ENCODE measurements around the gene CLCA4.
A peak's percentile ranks its signal among the peaks of the same experiment; 100 is the strongest.

DNA sequence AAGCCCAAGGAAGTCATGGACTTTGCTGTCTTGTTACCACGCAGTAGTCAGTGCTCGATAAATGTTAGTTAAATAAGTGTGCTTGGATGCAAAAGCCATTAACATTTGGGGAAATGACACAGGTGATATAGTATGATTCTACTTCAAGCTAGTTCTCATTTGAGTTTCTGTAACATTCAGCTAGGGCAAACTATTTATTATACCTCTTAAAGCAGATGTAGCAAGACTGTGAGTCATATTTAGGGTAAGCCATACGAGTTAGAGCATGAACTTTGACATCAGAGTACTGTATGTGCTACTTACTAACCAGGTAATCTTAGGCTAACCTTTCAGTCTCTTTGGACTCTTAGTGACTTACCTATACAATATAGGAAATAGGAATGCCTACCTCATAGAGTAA, 21.0 kb downstream of the CLCA4 start:
- no peak for TF ChIP-seq POLR2A (IDR thresholded peaks at IDR 0.05)
- TF ChIP-seq, protein P1, sequence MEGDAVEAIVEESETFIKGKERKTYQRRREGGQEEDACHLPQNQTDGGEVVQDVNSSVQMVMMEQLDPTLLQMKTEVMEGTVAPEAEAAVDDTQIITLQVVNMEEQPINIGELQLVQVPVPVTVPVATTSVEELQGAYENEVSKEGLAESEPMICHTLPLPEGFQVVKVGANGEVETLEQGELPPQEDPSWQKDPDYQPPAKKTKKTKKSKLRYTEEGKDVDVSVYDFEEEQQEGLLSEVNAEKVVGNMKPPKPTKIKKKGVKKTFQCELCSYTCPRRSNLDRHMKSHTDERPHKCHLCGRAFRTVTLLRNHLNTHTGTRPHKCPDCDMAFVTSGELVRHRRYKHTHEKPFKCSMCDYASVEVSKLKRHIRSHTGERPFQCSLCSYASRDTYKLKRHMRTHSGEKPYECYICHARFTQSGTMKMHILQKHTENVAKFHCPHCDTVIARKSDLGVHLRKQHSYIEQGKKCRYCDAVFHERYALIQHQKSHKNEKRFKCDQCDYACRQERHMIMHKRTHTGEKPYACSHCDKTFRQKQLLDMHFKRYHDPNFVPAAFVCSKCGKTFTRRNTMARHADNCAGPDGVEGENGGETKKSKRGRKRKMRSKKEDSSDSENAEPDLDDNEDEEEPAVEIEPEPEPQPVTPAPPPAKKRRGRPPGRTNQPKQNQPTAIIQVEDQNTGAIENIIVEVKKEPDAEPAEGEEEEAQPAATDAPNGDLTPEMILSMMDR (IDR thresholded peaks at IDR 0.05): peak in 1 of 6 experiments; percentile 4

Measured in Peyer's patch (tissue), 4 donors.